Ammon's horn (tissue), 1 donor: ENCODE measurements around the gene FEZF1.
"Not testable (repeated sequence)": the region's sequence is repeated elsewhere in the genome, so short reads cannot be mapped to it uniquely, and the experiment has no call there.

ENCODE experiments used
- DNase-seq: peaks from one replicate; pipeline ENCODE4 v3.0.0-alpha.2; 2016; ENCODE audit warnings: low spot score

Gene FEZF1

DNA sequence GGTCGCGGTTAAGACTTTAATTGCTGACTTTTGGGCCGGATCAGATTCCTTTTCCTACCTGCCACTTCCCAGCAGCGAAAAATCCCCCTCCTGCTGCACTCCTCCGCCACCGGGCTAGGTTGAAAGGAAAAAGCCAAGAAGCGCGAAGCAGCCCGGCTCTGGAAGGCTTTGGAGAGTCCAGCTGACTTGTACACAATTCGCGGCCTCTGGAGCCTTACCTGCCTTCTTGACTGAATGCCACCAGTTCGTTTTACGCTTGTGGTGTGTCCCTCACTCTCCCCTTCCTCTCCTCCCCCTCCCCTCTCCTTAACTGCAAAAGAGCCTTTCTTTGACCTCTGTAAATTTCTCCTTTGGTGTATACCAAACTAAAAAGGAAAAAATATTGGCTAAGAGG lies 2.7 kb upstream of the FEZF1 start:
- no peak for DNase-seq

DNA sequence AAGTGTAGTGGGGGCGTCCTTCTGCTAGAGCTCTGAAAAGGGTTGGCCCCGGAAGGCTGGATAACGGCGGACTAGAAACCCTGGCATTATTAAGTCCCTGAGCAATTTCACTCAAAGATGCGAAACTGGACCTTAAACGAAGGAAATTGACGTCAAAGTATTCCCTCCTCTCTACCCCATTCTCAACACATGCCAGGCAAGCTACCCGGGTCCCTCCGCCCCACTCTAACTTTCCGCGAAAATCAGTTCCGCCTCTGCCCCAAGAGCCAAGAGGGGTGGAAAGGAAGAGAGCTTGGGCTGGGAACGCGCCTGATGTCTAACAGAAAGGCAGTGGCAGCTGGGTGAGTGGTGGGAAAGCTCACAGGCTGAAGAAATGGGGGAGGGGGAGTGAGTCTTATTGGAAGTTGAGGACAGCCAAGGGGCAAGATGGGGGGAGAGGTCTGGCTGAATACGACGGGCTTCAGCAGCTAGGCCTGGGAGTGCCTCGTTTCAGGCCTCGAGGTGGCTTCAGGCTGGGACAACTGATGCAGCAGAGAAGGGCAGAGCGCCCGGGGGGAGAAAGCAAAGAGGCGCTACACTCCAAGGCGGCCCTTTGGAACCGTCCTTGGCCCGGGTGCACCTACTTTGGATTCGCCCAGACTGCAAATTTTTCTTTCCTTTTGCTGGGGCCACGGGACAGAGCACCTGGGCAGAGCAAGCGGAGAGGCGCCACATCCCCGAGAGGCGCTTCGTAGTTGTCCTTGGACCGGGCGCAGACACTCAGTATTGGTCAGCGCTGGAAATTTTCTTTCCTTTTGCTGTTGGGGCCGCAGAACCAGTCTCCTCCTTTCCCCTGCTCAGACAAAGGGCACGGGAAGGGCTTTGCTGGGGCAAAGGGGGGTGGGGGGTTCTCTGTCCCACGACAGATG lies 2.0 kb upstream of the FEZF1 start:
- DNase-seq, result no peak

DNA sequence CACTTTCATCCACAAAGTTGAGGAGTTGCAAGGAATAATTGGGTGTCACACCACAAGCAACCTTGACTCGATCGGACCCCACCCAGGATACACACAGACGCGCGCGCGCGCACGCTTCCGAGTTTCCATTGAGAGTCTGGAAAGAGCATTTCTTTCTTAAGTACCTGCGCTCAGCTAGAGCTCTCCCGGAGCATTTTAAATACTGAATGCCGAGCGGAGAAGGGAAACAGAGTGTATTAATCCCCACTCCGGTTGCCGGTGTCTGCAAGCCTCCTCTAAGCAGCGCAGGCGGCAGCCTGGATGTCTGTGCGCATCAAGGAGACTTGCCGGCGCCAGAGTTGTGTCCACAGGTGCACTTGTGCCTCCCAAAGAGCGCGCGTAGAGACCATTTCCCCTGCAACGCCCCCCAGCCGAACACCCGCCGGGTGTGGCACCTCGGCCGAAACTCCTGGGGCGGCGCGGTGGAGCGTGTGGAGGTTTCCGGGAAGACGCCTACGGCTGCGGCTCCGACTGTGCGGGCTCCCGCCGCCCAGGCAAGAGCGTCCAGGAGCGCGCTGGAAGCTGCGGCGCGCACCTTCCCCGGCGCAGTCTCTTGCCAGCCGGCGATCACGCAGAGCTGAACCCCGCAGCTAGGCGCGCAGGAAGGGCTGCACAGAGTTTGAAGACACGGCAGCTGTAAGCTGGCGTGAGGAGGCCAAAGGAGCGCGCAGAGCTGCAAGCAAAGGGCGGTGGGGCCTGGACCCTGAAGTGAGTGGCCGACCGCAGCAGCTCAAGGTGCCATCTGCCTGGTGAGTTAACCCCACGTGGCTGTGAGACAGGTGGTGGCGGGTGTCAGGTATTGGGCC lies 1.1 kb upstream of the FEZF1 start:
- no peak for DNase-seq

DNA sequence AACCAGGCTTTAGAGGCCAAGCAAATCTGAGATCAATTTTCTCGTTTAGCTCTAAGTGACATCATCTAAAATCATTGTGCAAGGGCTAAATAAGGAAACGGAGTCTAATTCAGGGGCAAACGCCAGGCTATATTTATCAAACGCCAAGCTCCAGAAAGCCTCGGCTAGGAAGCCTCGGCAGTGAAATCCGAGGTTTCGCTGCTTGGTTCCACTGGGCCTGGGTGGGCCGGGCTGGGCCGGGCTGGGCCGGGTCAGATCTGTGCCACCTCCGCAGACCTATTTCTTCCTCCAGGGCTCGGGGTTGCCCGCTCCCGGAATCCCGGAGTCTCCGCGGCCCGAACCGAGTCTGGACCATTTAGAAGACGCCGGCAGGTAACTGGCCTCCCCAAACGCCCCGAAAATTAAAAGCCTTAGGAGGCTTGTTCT lies 459 bp upstream of the FEZF1 start:
- DNase-seq, result no peak

DNA sequence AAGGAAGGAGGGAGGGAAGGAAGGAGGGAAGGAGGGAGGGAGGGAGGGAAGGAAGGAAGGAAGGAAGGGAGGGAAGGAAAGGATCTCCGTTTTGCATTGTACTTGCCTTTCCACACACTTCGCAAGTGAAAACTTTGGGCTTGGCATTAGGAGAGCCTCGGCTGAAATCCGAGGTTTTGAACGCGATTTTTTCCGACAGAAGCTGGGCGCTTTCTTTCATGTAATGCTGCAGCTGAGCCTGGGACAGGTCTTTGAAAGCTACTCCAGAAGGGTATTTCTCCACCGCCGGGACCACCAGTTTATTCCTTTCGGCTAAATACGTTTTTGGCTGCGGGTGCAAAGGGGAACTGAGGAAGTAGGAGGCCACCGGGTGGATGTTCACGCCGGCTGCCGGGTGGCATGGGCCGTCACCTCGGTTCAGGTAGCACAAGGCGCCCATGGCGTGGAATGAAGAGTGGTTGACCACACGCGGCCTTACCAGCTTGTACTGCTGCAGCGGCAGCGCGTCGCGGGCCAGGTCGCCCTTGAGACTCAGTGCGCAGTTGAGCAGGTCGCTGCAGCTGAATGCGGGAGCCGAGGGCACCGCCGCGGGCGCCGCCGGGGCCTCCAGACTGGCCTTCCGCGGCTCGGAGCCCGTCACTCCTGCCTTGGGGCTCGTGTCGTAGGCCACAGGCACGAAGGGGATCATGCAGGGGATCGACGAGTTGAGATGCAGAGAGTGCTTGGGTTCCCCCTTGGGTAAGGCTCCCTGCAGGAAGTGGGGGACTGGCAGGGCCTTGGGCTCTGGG lies 825 bp downstream of the FEZF1 start:
- no peak for DNase-seq

DNA sequence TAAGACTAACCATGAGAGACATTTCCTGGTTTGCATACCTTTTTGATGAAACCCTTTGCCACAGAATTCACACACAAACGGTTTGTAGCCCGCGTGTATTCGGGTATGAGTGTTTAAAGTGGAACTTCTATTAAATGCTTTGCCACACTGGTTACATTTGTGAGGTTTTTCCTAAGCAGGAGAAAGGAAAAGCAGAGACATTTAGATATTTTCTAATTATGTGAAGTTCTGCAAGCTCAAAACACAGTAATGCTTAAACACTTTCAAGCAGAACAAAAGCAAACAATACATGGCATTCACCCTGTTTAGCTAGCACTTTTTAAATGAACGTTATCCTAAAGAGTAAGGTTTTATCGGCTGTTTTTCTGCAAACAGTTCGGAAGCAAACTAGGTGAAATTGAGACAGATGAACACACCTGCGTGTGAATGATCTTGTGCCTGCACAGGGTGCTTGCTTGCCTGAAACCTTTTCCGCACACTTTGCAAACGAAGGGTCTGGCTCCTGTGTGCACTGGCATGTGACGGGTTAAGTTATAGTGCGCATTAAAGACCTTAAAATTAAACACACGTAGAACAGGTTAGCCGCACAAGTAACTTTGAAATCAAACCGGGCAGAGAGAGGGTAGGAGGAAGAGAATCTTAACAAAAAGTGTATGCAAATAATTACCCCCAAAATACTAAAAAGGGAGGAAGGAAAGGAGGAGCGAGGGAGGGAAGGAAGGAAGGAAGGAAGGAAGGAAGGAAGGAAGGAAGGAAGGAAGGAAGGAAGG lies 1.6 kb downstream of the FEZF1 start:
- no peak for DNase-seq

DNA sequence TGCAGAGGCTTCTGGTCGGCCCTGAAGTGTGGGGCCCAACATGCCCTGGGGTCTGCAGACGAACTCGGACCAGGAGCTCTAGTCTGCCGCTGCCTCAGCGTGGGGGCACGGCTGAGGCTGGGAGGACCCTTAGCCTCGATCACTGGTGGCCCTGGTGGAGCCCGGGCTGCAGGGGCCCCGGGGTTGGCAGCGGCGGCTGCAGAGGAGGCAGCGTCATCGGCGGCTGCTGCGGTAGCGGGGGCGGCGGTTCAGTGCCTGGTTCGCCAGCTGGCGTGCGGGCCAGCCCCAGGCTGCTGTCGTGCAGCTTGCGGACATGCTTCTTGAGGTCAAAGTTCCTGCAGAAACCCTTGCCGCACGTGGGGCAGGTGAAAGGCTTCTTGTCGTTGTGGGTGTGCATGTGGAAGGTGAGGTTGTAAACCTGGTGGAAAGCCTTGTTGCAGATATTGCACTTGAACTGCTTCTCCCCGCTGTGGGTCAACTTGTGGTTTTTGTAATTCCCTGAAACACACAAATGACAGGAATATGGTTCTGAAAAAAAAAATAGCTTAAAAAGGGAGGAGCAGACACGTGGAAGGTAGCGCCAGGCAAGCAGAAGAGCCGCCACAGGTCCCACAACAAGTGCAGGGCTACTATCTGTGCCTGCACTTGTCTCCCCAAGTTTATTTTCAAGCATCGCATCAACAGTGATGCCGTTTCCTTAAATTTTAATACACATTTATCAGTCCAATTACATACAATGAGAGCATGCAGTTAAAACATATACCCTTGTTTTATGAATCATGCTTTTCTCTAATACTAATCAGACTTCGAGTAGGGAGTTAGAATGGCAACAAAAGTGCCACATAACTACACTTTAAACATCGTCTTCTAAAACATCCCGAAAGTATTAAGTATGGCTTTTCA lies 2.4 kb downstream of the FEZF1 start:
- no peak for DNase-seq

DNA sequence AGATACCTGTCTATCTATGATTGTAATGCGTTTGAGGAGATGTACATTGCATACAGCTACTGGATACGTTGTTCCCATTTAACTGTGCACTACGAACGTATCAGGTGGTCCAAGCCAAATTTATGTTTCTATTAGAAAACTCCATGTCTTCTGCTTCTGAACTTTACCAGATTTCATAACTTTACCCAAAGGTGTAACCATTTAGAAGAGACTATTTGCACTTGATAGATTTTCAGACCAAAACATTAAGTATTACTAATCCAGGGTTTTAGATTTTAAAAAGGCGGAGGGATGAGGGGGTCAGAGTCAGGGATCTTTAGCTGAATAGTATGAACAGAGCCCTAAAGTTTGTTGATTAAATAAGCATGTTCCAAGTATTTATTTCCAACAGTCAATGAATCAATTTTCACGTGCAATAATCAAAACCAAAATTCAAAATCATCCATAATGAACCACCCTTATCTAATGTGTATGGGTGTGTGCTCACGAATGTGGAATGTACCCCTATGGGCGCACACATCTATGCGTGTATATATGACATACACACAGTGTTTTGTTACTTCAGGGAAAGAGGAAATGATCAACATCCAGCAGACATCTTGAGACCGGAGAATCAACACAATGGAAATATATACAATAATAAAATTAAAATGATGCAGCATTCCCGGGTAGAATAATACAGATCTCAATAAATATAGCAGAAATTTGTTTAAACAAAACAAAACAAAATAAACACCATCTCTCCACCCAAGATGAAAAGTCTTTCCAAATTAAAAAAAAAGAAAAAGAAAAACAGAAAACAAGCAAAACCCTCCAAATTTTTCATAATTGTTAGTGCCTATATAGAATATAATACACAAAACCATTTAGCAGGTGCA lies 3.4 kb downstream of the FEZF1 start:
- DNase-seq, result no peak

DNA sequence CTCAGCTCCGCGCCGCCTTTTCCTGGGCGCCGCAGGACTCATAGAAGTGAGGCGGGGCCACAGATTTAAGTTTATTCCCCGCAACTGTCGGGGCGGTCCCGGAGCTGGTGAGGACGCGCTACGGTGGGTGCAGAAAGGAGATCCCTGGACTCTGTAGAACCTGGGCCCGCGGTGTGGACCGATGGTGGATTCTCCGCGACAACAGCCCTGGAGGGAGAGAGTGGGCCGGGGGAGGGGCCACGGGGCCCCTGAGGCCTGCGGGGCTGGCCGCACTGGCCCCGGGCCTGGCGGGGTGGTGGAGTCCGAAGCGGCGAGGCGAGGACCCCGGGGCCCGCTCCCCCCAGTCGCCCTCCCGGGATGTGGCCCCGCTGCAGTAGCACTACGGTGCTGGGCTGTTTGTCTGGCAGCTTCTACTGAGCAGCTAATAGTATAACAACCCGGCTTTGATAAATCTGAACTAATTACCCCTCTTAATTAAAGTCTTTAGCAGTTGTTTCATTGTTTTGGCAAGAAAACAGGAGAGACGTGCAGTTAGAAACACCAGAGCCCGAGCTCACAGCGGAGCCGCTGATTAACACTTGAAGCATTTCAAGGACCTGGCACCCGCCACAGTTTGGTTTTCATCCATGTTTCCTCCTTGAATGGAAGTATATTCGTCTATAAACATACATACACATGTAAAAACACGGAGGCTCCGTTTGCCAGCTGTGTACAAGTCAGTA lies 4.2 kb downstream of the FEZF1 start:
- DNase-seq, result no peak

DNA sequence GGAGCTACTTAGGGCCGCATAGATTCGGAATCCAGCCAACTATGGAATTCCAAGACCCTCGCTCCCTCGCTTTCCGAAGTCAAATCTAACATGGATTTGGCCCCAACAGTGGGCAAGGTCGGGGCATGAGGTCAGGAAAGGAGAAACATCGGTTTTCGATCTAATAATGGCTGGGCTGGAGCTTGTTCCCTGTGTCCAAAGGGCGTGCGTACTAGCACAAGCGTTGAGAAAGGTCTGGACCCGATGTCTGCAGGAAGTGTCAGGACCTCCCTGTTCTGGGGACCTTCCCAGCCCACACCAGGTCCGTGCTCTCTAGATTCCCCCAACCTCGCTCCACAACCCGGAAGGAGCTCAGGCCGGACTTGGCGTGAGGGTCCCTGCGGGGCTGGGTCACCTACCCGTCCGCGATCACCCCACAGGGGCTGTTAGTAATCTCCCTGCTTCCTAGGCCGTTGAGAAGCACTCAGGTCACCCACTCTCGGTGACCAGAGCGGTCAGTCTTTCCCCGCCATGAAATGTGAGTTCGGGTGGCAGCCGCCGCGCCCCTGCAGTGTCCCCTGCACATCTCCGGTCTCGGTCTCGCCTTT lies 4.8 kb downstream of the FEZF1 start:
- no peak for DNase-seq

DNA sequence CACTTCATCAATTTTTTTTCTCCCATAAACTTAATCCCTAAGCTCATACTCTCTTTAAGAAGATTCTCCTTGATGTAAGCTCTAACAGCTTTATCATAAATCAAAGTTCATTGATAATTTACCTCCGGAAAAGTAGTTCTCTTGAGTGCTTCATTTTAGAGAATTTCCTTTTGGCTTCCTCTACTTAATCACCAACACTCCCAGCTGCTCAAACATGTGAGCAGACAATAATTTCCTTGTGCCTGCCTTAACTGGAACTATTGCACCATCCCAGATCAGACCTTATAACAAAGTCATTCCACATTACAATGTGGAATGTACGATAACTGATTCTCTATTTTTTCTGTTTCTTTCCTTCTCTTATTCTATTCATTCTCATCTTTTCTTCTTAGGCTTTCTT lies 5.9 kb downstream of the FEZF1 start:
- no peak for DNase-seq

DNA sequence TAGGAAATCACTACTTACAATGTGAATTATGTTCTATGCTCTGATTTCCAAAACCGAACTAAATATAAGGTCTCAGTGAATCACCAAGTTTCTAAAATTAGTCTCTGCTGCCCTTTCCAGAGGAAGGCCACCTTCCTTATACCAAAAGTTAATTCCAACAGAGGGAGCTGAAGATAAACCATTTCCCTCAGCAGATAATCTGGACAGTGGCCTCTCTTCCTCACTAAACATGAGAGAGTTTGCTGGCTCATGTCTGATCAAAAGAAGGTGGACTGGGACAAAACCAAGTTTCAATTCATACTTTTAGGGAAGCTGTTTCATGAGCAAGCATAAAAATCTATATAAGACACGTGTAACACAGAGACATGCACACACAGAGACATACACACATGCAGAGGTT lies 6.4 kb downstream of the FEZF1 start:
- no peak for DNase-seq

DNA sequence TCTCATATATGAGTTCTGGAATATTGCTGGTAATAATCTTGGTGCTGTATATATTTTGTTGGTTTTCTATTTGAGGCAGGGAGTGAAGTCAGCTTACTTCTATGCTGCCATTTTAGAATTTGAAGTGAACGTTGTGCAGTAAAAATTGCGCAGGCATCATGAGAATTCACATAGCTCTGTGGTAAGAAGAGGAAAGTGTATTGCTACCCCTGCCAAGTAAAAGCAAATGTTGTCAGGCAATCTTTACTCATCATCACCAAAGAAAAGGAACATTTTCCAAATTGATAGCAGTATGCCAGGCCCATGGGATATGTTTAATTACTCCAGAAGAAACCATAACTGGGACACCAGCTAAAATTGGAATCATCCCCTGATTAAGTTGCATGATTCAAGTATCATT lies 13.4 kb downstream of the FEZF1 start:
- DNase-seq, result no peak

DNA sequence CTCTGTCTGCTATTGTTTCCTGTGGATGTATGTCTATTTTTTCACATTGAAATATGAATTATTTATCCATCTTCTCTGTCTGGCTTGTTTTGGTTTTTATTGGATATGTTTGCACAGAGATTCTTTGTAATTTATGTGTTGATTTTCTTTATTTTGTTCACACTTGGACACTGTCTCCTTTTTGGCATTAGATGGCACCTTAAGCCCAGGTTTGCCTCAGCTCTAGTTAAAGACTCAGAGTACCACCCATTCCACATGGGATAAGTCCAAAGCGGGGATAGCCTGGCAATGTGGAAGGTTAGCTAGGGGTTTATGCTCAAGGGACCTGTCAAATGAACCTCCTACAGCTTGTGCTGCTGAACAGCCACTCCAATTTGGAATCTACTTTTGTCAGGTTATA lies 14.1 kb downstream of the FEZF1 start:
- DNase-seq, result no peak

DNA sequence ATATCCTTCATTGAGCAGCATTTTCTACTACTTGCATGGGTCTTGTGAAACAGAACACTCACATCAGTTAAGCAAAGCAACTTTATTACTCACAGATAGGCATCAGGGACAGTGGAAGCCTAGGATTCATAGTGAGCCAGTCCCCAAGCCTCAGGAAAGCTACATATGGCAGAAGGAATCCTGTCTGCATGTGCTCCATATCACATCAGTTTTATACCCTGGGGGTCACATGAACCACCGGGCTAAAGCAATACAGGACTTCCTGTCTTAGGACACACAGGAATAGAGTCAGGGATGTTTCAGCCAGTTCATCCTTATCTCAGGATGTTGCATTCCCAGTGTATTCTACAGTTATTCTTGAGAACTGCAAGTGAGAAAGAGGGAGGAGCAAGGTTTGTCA lies 15.1 kb downstream of the FEZF1 start:
- DNase-seq, result no peak

DNA sequence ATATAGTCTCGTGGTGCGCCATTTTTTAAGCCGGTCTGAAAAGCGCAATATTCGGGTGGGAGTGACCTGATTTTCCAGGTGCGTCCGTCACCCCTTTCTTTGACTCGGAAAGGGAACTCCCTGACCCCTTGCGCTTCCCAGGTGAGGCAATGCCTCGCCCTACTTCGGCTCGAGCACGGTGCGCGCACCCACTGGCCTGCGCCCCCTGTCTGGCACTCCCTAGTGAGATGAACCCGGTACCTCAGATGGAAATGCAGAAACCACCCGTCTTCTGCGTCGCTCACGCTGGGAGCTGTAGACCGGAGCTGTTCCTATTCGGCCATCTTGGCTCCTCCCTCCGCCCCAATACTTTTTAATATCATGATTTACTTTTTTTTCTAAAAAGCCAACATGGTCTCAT lies 19.9 kb downstream of the FEZF1 start:
- not testable (repeated sequence) for DNase-seq

DNA sequence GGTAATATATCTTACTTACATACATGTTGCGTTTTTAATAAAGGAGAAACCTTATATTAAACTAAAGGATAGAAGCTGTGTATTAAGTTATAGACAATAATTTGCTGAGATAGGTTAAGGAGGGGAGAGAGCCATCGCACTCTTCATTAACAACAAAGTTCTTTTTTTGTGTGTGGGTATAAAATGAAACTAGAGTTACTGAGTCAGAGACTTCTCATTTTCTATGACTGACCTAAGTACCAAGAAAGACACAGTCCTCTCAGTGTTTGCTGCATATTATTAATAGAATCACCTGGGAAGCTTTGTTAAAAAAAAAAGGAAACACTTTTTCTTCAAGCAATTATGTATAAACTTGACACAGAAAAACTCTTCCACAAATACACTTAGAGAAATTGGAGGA lies 31.4 kb downstream of the FEZF1 start:
- no peak for DNase-seq

DNA sequence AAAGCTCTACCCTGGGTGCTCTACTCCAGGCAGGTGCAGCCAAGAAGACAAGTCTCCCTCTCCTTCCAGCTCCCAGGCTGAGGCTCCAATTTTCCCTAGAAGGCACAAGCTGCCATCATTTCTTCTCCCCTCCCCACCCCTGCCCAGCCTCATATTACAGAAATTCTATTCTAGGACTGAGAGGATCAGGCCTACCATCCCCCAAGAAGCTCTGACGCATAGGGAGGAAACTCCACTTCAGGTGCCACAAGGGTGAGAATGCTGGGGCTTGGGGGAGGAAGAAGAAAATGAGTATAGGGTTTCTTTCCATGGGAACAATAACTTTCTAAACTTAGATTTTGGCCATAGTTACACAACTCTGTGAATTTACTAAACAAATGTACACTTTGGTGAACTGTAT lies 35.3 kb downstream of the FEZF1 start:
- no peak for DNase-seq

DNA sequence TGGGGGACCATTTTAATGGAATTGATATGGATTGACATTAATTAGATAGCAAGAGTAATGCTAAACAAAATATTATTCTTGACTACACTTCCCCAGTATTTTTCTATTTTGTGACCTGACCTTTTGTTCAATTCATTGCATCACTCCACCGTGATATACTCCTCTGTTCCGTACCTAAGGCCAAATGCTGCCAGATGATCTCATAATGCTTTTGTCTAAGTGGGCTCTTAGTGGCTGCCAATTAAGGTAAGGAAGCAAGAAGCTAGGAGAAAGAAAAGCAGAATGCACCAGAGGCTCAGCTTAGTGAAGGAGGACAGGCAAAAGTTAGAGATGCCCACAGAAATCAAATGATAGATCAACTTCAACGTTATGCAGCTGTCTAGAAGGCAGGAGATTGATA lies 36.4 kb downstream of the FEZF1 start:
- no peak for DNase-seq
